Spleen (tissue), 11 donors: ENCODE data around the gene HDAC9. TPM values are rescaled to one million over a fixed set of nuclear protein-coding genes. Genes with fewer than 3 reads are reported as not detected.

Experiments
- DNase-seq: peaks from one replicate; pipeline ENCODE4 v3.0.0-alpha.2; 2020
- H3K27ac ChIP-seq, 8 donors: fragments of 200-600 bp; sonication (generic) in 7 of 8; 1 replicate in 4 of 8; 2 replicates in 4 of 8; pipeline versions ENCODE4 v1.5.0 to v1.8.0; 2016 to 2021; ENCODE audit warnings: inconsistent platforms in 4 of 8, mild to moderate bottlenecking in 4 of 8, moderate library complexity in 1 of 8
- H3K27me3 ChIP-seq, 7 donors: fragments of 200-600 bp; sonication (generic) in 6 of 7; replicated peaks in 1 of 7; 1 replicate in 4 of 7; 2 replicates in 3 of 7; pipeline versions ENCODE4 v1.5.0 to v1.8.0; 2016 to 2021; ENCODE audit warnings: inconsistent platforms in 3 of 7, mild to moderate bottlenecking in 1 of 7
- H3K36me3 ChIP-seq, 6 donors: fragments of 200-600 bp; sonication (generic) in 5 of 6; 1 replicate in 4 of 6; 2 replicates in 2 of 6; pipeline versions ENCODE4 v1.5.0 to v1.8.0; 2016 to 2021; ENCODE audit warnings: inconsistent platforms in 2 of 6
- H3K4me1 ChIP-seq, 6 donors: fragments of 200-600 bp; sonication (generic) in 5 of 6; 1 replicate in 3 of 6; 2 replicates in 3 of 6; pipeline versions ENCODE4 v1.5.0 to v1.8.0; 2016 to 2021; ENCODE audit warnings: inconsistent platforms in 3 of 6
- H3K4me3 ChIP-seq, 8 donors: fragments of 200-600 bp; sonication (generic) in 7 of 8; 1 replicate in 4 of 8; 2 replicates in 4 of 8; pipeline versions ENCODE4 v1.5.0 to v1.8.0; 2016 to 2021; ENCODE audit warnings: inconsistent platforms in 4 of 8, mild to moderate bottlenecking in 4 of 8, moderate library complexity in 2 of 8
- H3K9me3 ChIP-seq, 8 donors: fragments of 200-600 bp; sonication (generic) in 7 of 8; 1 replicate in 4 of 8; 2 replicates in 4 of 8; pipeline versions ENCODE4 v1.5.0 to v1.8.0; 2016 to 2021; ENCODE audit warnings: inconsistent platforms in 4 of 8
- POLR2A ChIP-seq, 3 donors: fragments of 450-650 bp; IDR thresholded peaks; one replicate each; pipeline ENCODE4 v1.5.1; 2017; ENCODE audit warnings: antibody characterized with exemption in 3 of 3, mild to moderate bottlenecking in 1 of 3
- POLR2AphosphoS5 ChIP-seq, 3 donors: sonication (generic); formaldehyde crosslinking; IDR thresholded peaks; one replicate each; pipeline ENCODE4 v1.5.1; 2017; ENCODE audit warnings: antibody characterized with exemption in 3 of 3
- WGBS, 5 donors: extraction: QIAGEN DNeasy Blood & Tissue Kit in 3 of 5; methylation state at CpG; one replicate each; pipeline versions ENCODE4 v1.1.5 to v1.1.7; 2013 to 2018; 5-methylcytosine and 5-hydroxymethylcytosine counted together
- intact Hi-C: fragments of 100-400 bp; cut with DNase I; formaldehyde crosslinking; loops from one replicate; pipeline ENCODE4 v1.15.0; 2023; ENCODE audit warnings: low total_unique reads
- polyA plus RNA-seq, 3 donors: library from polyadenylated mRNA; stranded (reverse); fragments of 200-250 nt; gene quantifications; one replicate each; pipeline ENCODE4 v1.2.1, GENCODE V29; 2013
- total RNA-seq, 7 donors: library from RNA; depleted of rRNA in 3 of 7; stranded (reverse); fragments of >200 nt in 3 of 7; fragmentation: NEBNext Ultra II Directional in 4 of 7; extraction: Animal tissue kit (Norgen Biotek cat#: 25700) in 4 of 7; gene quantifications; one replicate each; pipeline versions ENCODE4 v1.1.0 to v1.2.1, GENCODE V29; 2016 to 2021
- TF ChIP-seq, protein P1 (sequence below), 11 experiments: fragments of 200-600 bp in 7 of 11; fragments of 450-650 bp in 4 of 11; sonication (generic) in 4 of 11; IDR thresholded peaks in 8 of 11; conservative IDR thresholded peaks in 3 of 11; 1 replicate in 7 of 11; 2 replicates in 4 of 11; pipeline versions ENCODE4 v1.4.0 to v1.8.0; 2016 to 2021; ENCODE audit warnings: antibody characterized with exemption in 11 of 11, inconsistent platforms in 4 of 11, mild to moderate bottlenecking in 1 of 11
- donor health status: healthy with polysubstance abuse.
- donor health status: DM: no; HTN: no; CAD: no; lungs with moderate emphysema.
- donor health status: DM: no; HTN: no; CAD: no.
- donor health status: Bipolar disorder and iron deficiency.
- donor health status: healthy.
- donor health status: DM: no; HTN: no; CAD: no.
- donor health status: DM: yes; HTN: yes; CAD: no.

HDAC9 gene
- total and polyA plus RNA-seq, 10 donors = 15.9 to 100 (median 66.1) TPM

DNA sequence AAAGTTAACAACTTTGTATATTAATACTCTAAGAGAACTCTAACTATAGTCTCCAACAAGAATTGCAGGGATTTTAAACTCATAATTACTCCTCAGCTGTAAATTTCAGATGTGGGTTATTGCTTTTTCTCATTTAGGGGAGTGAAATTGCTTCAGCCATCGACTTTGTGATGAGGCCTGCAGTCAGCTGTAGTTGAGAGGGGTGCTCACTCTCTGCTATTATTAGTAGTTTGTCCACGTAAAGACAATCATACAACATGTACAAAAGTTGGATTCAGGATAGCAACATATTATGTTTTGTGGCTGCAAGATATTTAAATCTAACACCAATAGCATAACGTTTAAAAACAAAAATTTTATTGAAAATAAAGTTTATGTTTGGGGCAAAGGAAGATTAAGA, 28.7 kb downstream of the HDAC9 start:
- intact Hi-C loops = no loop called here
- no peak overlapping the region for H3K4me3 ChIP-seq
- DNase-seq = no peak
- TF ChIP-seq POLR2A (IDR thresholded peaks at IDR 0.05) (no peak), POLR2AphosphoS5 (IDR thresholded peaks at IDR 0.05) (no peak)
- TF ChIP-seq, protein P1, sequence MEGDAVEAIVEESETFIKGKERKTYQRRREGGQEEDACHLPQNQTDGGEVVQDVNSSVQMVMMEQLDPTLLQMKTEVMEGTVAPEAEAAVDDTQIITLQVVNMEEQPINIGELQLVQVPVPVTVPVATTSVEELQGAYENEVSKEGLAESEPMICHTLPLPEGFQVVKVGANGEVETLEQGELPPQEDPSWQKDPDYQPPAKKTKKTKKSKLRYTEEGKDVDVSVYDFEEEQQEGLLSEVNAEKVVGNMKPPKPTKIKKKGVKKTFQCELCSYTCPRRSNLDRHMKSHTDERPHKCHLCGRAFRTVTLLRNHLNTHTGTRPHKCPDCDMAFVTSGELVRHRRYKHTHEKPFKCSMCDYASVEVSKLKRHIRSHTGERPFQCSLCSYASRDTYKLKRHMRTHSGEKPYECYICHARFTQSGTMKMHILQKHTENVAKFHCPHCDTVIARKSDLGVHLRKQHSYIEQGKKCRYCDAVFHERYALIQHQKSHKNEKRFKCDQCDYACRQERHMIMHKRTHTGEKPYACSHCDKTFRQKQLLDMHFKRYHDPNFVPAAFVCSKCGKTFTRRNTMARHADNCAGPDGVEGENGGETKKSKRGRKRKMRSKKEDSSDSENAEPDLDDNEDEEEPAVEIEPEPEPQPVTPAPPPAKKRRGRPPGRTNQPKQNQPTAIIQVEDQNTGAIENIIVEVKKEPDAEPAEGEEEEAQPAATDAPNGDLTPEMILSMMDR (IDR thresholded peaks at IDR 0.05 in 8 of 11, conservative IDR thresholded peaks at IDR 0.05 in 3 of 11) = no peak
- peaks cover 0 to 74% (median 24%) of the 10 kb centered on the region in 6 donors for H3K4me1 ChIP-seq
- H3K27me3 ChIP-seq = no peaks in the 10 kb centered on the region
- H3K9me3 ChIP-seq = no peaks in the 10 kb centered on the region
- no peaks in the 10 kb centered on the region for H3K36me3 ChIP-seq
- 75 to 91% (median 80%) methylated on average over 3 of the region's 3 CpGs for WGBS, 5 donors
- no peak overlapping the region for H3K27ac ChIP-seq

DNA sequence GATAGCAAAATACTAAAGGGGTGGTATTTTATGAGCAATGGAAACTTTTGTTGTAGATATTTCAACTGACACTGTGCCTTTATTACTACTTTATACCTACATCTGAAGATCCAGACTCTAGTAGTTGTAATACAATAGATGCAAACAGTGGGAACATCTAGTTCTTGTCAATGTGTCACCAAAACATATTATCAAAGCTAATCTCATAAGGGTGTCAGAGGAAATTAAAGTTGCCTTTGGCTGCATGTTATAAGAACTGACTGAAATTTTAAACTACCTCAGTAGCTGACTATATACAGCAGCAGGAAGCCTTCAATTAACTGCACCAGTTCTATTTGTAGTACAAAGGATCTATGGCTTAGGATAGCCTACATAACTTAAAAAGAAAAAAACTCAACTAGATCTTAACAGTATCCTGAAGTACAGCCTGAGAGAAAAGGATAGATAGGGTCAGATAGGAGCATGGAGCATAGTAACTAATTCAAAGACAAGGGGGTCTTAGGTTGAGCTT, 30.9 kb downstream of the HDAC9 start:
- TF ChIP-seq POLR2A (IDR thresholded peaks at IDR 0.05) = no peak
- Histone ChIP-seq H3K9me3 (no peaks in the 10 kb centered on the region), H3K27ac (peak overlapping the region in 3 of 8 donors; percentile 4 to 35 (median 5)), H3K4me1 (peaks cover 0 to 76% (median 19%) of the 10 kb centered on the region in 6 donors), H3K4me3 (no peak overlapping the region), H3K27me3 (no peaks in the 10 kb centered on the region), H3K36me3 (no peaks in the 10 kb centered on the region)
- DNase-seq = no peak
- intact Hi-C loops = no loop called here

DNA sequence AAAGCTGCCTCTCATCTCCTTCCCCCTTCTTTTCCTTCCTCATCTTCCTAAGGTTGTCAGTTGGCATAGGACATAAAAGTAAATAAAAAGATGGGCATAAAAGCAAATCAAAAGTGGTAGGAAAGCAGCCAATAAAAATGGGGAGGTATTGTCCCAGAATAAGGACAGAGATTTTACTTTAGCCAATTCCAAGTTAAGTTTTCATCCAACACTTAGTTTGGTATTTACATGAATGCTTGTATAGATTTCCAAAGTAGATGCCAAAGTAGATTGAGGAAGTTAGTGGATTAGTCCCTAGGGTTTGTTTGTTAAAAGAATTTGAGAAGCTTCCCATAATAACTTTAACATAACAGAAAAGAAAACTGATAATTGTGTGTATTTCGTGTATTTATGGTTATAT, 33.7 kb downstream of the HDAC9 start:
- no peak for TF ChIP-seq POLR2AphosphoS5 (IDR thresholded peaks at IDR 0.05)
- TF ChIP-seq POLR2A (IDR thresholded peaks at IDR 0.05) = no peak
- TF ChIP-seq, protein P1 (IDR thresholded peaks at IDR 0.05 in 8 of 11, conservative IDR thresholded peaks at IDR 0.05 in 3 of 11) = no peak
- Histone ChIP-seq H3K9me3 (no peaks in the 10 kb centered on the region), H3K36me3 (no peaks in the 10 kb centered on the region), H3K4me3 (no peak overlapping the region), H3K4me1 (peaks cover 0 to 77% (median 16%) of the 10 kb centered on the region in 6 donors), H3K27me3 (no peaks in the 10 kb centered on the region), H3K27ac (no peak overlapping the region)
- WGBS, 5 donors = 78 to 87% (median 83%) methylated on average over 1 of the region's 1 CpG
- no peak for DNase-seq
- intact Hi-C loops = no loop called here

DNA sequence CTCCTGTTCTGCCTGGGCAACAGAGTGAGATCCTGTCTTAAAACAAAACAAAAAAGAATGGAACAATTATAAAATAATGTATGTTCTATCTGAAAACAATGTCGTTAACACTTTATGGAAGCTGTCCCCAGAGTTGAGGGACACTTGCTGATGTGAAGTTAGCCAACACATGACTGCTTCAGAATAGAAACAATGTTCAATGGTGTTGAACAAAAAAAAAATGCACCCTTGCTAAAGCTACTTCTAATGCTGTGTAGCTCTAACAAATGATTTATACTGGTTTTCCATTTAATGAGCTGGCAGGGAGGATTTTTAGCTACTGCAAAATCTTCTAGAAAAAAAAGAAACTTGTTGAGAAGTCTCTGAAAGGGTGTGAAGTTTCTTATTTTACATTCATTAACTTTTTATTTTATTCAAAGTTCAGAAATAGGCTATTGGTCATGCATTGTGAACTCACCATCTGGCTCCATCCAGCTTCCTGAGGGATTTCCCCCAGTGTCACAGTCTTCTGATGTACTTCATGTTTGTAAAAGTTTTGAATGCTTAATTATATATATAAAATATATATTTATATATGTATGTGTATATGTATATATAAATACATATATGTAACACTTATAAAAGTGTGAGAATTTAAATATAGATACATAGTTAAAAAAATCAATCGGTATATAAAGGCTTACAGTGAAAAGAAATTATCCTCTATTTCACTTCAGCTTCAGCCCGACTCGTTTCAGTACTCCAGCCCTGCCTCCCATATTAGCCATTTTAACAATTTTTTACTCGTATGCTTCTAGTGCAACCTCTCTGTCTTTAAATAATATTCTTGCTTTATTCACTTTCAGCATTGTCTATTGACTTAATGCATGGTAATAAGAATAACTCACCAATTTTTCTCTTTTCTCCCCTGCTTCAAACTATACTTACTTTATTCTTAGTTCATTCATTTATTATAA, 35.0 kb downstream of the HDAC9 start:
- Histone ChIP-seq H3K9me3 (no peaks in the 10 kb centered on the region), H3K36me3 (no peaks in the 10 kb centered on the region), H3K4me1 (peaks cover 0 to 85% (median 16%) of the 10 kb centered on the region in 6 donors), H3K27me3 (no peaks in the 10 kb centered on the region), H3K4me3 (peak overlapping the region in 1 of 8 donors; percentile 14), H3K27ac (peak overlapping the region in 7 of 8 donors; percentile 44 to 56 (median 53))
- intact Hi-C loops = no loop called here
- 51 to 72% (median 61%) methylated on average over 5 of the region's 5 CpGs for WGBS, 5 donors
- no peak for DNase-seq
- TF ChIP-seq, protein P1 (IDR thresholded peaks at IDR 0.05 in 8 of 11, conservative IDR thresholded peaks at IDR 0.05 in 3 of 11) = no peak
- TF ChIP-seq POLR2AphosphoS5 (IDR thresholded peaks at IDR 0.05) (no peak), POLR2A (IDR thresholded peaks at IDR 0.05) (no peak)
